Fibroblast of skin of scalp (primary cell): ENCODE measurements around the gene ZNF469.

Source experiments
- DNase-seq: peaks from one replicate; pipeline ENCODE4 v3.0.0-alpha.2; 2013

ZNF469 gene

GRCh38 chr16:88412766-88413165 is 30.0 kb downstream of the ZNF469 start:
- DNase-seq, result no peak

- DNase-seq, result no peak
Measured at GRCh38 chr16:88413231-88413630, 30.5 kb downstream of the ZNF469 start.

GRCh38 chr16:88413631-88414030 is 30.9 kb downstream of the ZNF469 start:
- DNase-seq, result no peak

- DNase-seq, result no peak
Measured at GRCh38 chr16:88414521-88415380, 32.0 kb downstream of the ZNF469 start.

GRCh38 chr16:88415381-88415705 is 32.6 kb downstream of the ZNF469 start:
- no peak for DNase-seq

- DNase-seq, result no peak
Measured at GRCh38 chr16:88415713-88416323, 33.1 kb downstream of the ZNF469 start.

GRCh38 chr16:88416686-88417085 is 33.9 kb downstream of the ZNF469 start:
- no peak for DNase-seq

- DNase-seq, result no peak
Measured at GRCh38 chr16:88417684-88418476, 35.1 kb downstream of the ZNF469 start.

- no peak for DNase-seq
Measured at GRCh38 chr16:88418869-88419268, 36.1 kb downstream of the ZNF469 start.

- no peak for DNase-seq
Measured at GRCh38 chr16:88419790-88420189, 37.0 kb downstream of the ZNF469 start.

- DNase-seq, result no peak
Measured at GRCh38 chr16:88420496-88420895, 37.7 kb downstream of the ZNF469 start.

- DNase-seq, result no peak
Measured at GRCh38 chr16:88421301-88421700, 38.5 kb downstream of the ZNF469 start.

- no peak for DNase-seq
Measured at GRCh38 chr16:88421871-88422433, 39.2 kb downstream of the ZNF469 start.

GRCh38 chr16:88422733-88423447 is 40.1 kb downstream of the ZNF469 start:
- DNase-seq, result no peak

GRCh38 chr16:88423448-88423850 is 40.7 kb downstream of the ZNF469 start:
- DNase-seq, result peak; percentile 26

- DNase-seq, result no peak
Measured at GRCh38 chr16:88424587-88425235, 42.0 kb downstream of the ZNF469 start.

GRCh38 chr16:88426018-88426417 is 43.3 kb downstream of the ZNF469 start:
- no peak for DNase-seq

- no peak for DNase-seq
Measured at GRCh38 chr16:88427376-88427775, 44.6 kb downstream of the ZNF469 start.

GRCh38 chr16:88428156-88428555 is 45.4 kb downstream of the ZNF469 start:
- no peak for DNase-seq

GRCh38 chr16:88428616-88429386 is 46.0 kb downstream of the ZNF469 start:
- no peak for DNase-seq
